Endothelial cell of umbilical vein (primary cell): ENCODE measurements around the gene MYMX. TPM values are rescaled to one million over a fixed set of nuclear protein-coding genes. Genes with fewer than 3 reads are reported as not detected.

Experiments
- BruUV-seq: library from RNA; stranded (reverse); fragments of 400-500 nt; replicated peaks from 2 replicates; lab custom pipeline; 2021; lab: Mats Ljungman, UMichigan
- CTCF ChIA-PET: fragments of 300-600, 350-600 bp; sonication (Branson Sonifier 250); formaldehyde crosslinking; loops from one replicate; lab custom pipeline; 2021; ENCODE audit warnings: antibody characterized with exemption, inconsistent platforms; lab: Charles Lee
- POLR2A ChIA-PET: fragments of 300-600, 350-600 bp; sonication (Branson Sonifier 250); formaldehyde crosslinking; loops from one replicate; lab custom pipeline; 2021; ENCODE audit warnings: antibody characterized with exemption, inconsistent platforms; lab: Charles Lee
- DNase-seq: peaks from one replicate; pipeline ENCODE4 v3.0.0-alpha.2; 2011; ENCODE audit warnings: low read depth, low spot score
- FAIRE-seq: peaks from 2 replicates; lab custom pipeline; 2011; peaks lifted over from hg19 to GRCh38; lab: Jason Lieb, UNC
- H2AFZ ChIP-seq: 2 replicates; pipeline ENCODE4 v1.6.0; 2012; ENCODE audit warnings: low read depth, low read length, control low read depth, inconsistent platforms
- H3K27ac ChIP-seq: 2 replicates; pipeline ENCODE4 v1.5.1; 2011; ENCODE audit warnings: low read depth, mild to moderate bottlenecking, control low read depth, low read length, moderate library complexity; ENCODE audit not compliant: insufficient read depth
- H3K27me3 ChIP-seq, 2 experiments: 2 replicates each; pipeline versions ENCODE4 v1.6.0 to v1.6.1; 2011; ENCODE audit warnings: low read length in 2 of 2, mixed read lengths in 1 of 2; ENCODE audit not compliant: control insufficient read depth in 2 of 2, insufficient read depth in 2 of 2
- H3K36me3 ChIP-seq, 2 experiments: 2 replicates in 1 of 2; 3 replicates in 1 of 2; pipeline ENCODE4 v1.5.1; 2011; ENCODE audit warnings: low read length in 2 of 2, mild to moderate bottlenecking in 1 of 2, moderate library complexity in 1 of 2; ENCODE audit not compliant: control insufficient read depth in 2 of 2, insufficient read depth in 2 of 2; ENCODE audit errors: extremely low read depth in 1 of 2
- H3K4me1 ChIP-seq: 3 replicates; pipeline ENCODE4 v1.5.1; 2011; ENCODE audit warnings: mild to moderate bottlenecking, low read length; ENCODE audit not compliant: control insufficient read depth, insufficient read depth; ENCODE audit errors: extremely low read depth
- H3K4me2 ChIP-seq: 2 replicates; pipeline ENCODE4 v1.6.1; 2011; ENCODE audit warnings: low read length, control low read depth, mixed read lengths; ENCODE audit not compliant: insufficient read depth
- H3K4me3 ChIP-seq, 3 experiments: fragments of 200-600 bp in 1 of 3; sonication (generic), shearing (Covaris generic) in 1 of 3; replicated peaks in 1 of 3; 2 replicates each; pipeline ENCODE4 v1.5.1; 2011 to 2016; ENCODE audit warnings: control low read depth in 3 of 3, low read length in 3 of 3, mild to moderate bottlenecking in 2 of 3, inconsistent platforms in 1 of 3, low read depth in 1 of 3, moderate library complexity in 1 of 3; ENCODE audit not compliant: insufficient read depth in 1 of 3
- H3K79me2 ChIP-seq: 2 replicates; pipeline ENCODE4 v1.6.0; 2012; ENCODE audit warnings: low read length, inconsistent platforms; ENCODE audit not compliant: control insufficient read depth, insufficient read depth
- H3K9ac ChIP-seq: replicated peaks from 2 replicates; pipeline ENCODE3; 2011; ENCODE audit warnings: low read length, control low read depth; ENCODE audit not compliant: insufficient read depth; ENCODE audit errors: extremely low read depth
- H3K9me1 ChIP-seq: replicated peaks from 3 replicates; pipeline ENCODE4 v1.6.0; 2011; ENCODE audit warnings: mild to moderate bottlenecking, low read length; ENCODE audit not compliant: control insufficient read depth, insufficient read depth; ENCODE audit errors: extremely low read depth
- H3K9me3 ChIP-seq: replicated peaks from 2 replicates; pipeline ENCODE4 v1.5.1; 2012; ENCODE audit warnings: low read length, inconsistent platforms; ENCODE audit not compliant: control insufficient read depth, insufficient read depth
- H4K20me1 ChIP-seq: replicated peaks from 2 replicates; pipeline ENCODE3; 2011; ENCODE audit warnings: mild to moderate bottlenecking, low read length; ENCODE audit not compliant: control insufficient read depth, insufficient read depth; ENCODE audit errors: extremely low read depth
- EZH2 ChIP-seq: IDR thresholded peaks from 2 replicates; pipeline ENCODE4 v1.6.1; 2012; ENCODE audit warnings: borderline replicate concordance, low read depth, mild to moderate bottlenecking, moderate library complexity, low read length, inconsistent platforms; ENCODE audit not compliant: severe bottlenecking
- FOS ChIP-seq: IDR thresholded peaks from 2 replicates; pipeline ENCODE4 v1.6.1; 2011; ENCODE audit warnings: mild to moderate bottlenecking, low read length, moderate library complexity, borderline replicate concordance; ENCODE audit not compliant: insufficient read depth
- GATA2 ChIP-seq: IDR thresholded peaks from 2 replicates; pipeline ENCODE4 v1.7.0; 2011; ENCODE audit warnings: low read depth, mild to moderate bottlenecking, moderate library complexity, mixed read lengths, low read length; ENCODE audit not compliant: insufficient read length, insufficient read depth
- JUN ChIP-seq: IDR thresholded peaks from 2 replicates; pipeline ENCODE4 v1.6.1; 2011; ENCODE audit warnings: borderline replicate concordance, low read depth; ENCODE audit not compliant: insufficient read length, insufficient read depth
- MYC ChIP-seq: IDR thresholded peaks from one replicate; pipeline ENCODE4 v1.6.1; 2011; ENCODE audit warnings: mild to moderate bottlenecking, low read depth, low read length
- POLR2A ChIP-seq: IDR thresholded peaks from 2 replicates; pipeline ENCODE4 v1.6.1; 2012; ENCODE audit warnings: low read depth, mild to moderate bottlenecking, control low read depth, low read length
- POLR2AphosphoS5 ChIP-seq: IDR thresholded peaks from 2 replicates; pipeline ENCODE4 v1.6.1; 2012; ENCODE audit warnings: low read depth, mild to moderate bottlenecking, control low read depth, low read length, moderate library complexity; ENCODE audit not compliant: insufficient read depth
- dilution Hi-C: fragments of 300-500 bp; cut with MboI; formaldehyde crosslinking; loops from one replicate; pipeline ENCODE4 v1.15.0; 2019; ENCODE audit warnings: low sequenced_read_pairs; ENCODE audit not compliant: extremely low pct_ligation_motif_present
- intact Hi-C: fragments of 100-400 bp; cut with micrococcal nuclease; formaldehyde crosslinking; loops from one replicate; pipeline ENCODE4 v1.10.0; 2022
- polyA plus RNA-seq, 4 experiments: library from polyadenylated mRNA; depleted of rRNA in 3 of 4; stranded (reverse) in 3 of 4; unstranded in 1 of 4; fragments of >200 nt; gene quantifications; 2 replicates each; pipeline versions ENCODE4 v1.2.1 to v1.2.3, GENCODE V29; 2011 to 2012; ENCODE audit warnings: missing spikeins in 1 of 4
- total RNA-seq: library from RNA; stranded (reverse); gene quantifications from 2 replicates; pipeline ENCODE4 v1.2.3, GENCODE V29; 2021
- TF ChIP-seq, protein P1 (sequence below): IDR thresholded peaks from 2 replicates; pipeline ENCODE4 v1.6.1; 2011; ENCODE audit not compliant: insufficient read depth, insufficient read length
- TF ChIP-seq, protein P2 (sequence below), 2 donors: IDR thresholded peaks; 1 replicate in 1 of 2; 2 replicates in 1 of 2; pipeline ENCODE4 v1.5.1; 2011; ENCODE audit warnings: low read length in 2 of 2, mild to moderate bottlenecking in 2 of 2, moderate library complexity in 2 of 2, control low read depth in 1 of 2, inconsistent platforms in 1 of 2, low read depth in 1 of 2; ENCODE audit not compliant: insufficient read depth in 1 of 2; ENCODE audit errors: extremely low read depth in 1 of 2

The MYMX gene
- total and polyA plus RNA-seq, 2 donors (not counting 3 experiments of a cell fraction or from before 2014, with no cell fraction given), result 0.18 TPM; not detected in 1

DNA sequence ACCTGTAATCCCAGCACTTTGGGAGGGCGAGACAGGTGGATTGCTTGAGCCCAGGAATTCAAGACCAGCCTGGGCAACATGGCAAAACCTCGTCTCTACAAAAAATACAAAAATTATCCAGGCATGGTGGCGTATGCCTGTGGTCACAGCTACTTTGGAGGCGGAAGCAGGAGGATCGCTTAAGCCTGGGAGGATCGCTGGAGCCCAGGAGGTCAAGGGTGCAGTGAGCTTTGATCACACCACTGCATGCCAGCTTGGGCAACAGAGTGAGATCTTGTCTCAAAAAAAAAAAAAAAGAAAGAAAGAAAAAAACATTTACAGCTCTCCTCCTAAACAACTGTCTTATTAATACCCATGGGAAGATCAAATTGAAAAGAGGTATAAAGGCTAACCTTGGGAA lies 8.8 kb upstream of the MYMX start:
- CTCF ChIA-PET, result interaction anchor here (1.6 to 2.1 kb wide), 2 partner anchors 14 to 35 kb away, joined by 5 to 8 read pairs; no protein-coding TSS in a partner anchor
- Histone ChIP-seq H4K20me1 (no peaks in the 10 kb centered on the region), H3K4me2 (no peak overlapping the region), H3K9ac (no peak overlapping the region), H3K9me1 (no peaks in the 10 kb centered on the region), H3K36me3 (no peaks in the 10 kb centered on the region), H3K4me1 (peaks cover under 1% of the 10 kb centered on the region), H3K27ac (no peak overlapping the region), H3K27me3 (no peaks in the 10 kb centered on the region), H2AFZ (no peak overlapping the region), H3K9me3 (no peaks in the 10 kb centered on the region), H3K4me3 (no peak overlapping the region), H3K79me2 (no peaks in the 10 kb centered on the region)
- intact Hi-C loops (no loop called here), dilution Hi-C loops (no loop called here)
- POLR2A ChIA-PET, result no interaction called here
- no TSS peak for BruUV-seq
- no peak for DNase-seq
- no peak for FAIRE-seq
- TF ChIP-seq GATA2, result no peak
- no peak for TF ChIP-seq POLR2AphosphoS5
- TF ChIP-seq FOS, result no peak
- no peak for TF ChIP-seq EZH2
- TF ChIP-seq, protein P1, sequence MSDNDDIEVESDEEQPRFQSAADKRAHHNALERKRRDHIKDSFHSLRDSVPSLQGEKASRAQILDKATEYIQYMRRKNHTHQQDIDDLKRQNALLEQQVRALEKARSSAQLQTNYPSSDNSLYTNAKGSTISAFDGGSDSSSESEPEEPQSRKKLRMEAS, result no peak
- TF ChIP-seq, protein P2, sequence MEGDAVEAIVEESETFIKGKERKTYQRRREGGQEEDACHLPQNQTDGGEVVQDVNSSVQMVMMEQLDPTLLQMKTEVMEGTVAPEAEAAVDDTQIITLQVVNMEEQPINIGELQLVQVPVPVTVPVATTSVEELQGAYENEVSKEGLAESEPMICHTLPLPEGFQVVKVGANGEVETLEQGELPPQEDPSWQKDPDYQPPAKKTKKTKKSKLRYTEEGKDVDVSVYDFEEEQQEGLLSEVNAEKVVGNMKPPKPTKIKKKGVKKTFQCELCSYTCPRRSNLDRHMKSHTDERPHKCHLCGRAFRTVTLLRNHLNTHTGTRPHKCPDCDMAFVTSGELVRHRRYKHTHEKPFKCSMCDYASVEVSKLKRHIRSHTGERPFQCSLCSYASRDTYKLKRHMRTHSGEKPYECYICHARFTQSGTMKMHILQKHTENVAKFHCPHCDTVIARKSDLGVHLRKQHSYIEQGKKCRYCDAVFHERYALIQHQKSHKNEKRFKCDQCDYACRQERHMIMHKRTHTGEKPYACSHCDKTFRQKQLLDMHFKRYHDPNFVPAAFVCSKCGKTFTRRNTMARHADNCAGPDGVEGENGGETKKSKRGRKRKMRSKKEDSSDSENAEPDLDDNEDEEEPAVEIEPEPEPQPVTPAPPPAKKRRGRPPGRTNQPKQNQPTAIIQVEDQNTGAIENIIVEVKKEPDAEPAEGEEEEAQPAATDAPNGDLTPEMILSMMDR (IDR thresholded peaks at IDR 0.05; ENCODE audit: extremely low read depth in 1 of 2, insufficient read depth in 1 of 2, low read depth in 1 of 2, low read length in 2 of 2), result no peak
- TF ChIP-seq MYC, result no peak
- no peak for TF ChIP-seq POLR2A
- TF ChIP-seq JUN, result no peak
